ENCODE measurements around the gene THSD4. TPM values are rescaled to one million over a fixed set of nuclear protein-coding genes. Genes with fewer than 3 reads are reported as not detected.

The THSD4 gene
- total RNA-seq, 6 donors from 2014 or later = 16.8 to 39.7 (median 21.7) TPM

DNA sequence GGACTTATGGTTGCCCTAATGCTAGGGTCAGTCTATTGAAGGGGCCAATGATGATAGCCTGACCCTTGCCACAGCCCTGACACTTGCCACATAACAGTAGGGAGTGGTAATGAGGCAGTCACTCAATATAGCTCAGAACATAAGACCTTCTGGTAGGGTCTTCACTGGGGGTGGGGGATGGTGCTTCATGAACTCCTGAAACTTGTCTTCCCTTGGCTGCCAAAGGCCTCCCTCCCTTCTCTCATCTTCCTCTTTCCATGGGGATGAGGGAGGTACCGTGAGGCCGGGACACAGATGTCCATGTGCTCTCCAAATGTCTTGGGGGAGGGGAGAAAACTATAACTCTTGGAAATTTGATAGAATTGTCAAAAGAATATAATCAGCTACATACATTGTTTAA lies 21.1 kb upstream of the THSD4 start:
- Histone ChIP-seq H3K4me1 (peaks cover 0 to 7% (median 0%) of the 10 kb centered on the region in 4 donors), H3K27me3 (no peaks in the 10 kb centered on the region), H3K36me3 (no peaks in the 10 kb centered on the region), H3K9me3 (no peaks in the 10 kb centered on the region), H3K4me3 (no peak overlapping the region), H3K27ac (no peak overlapping the region)
- TF ChIP-seq EP300 (IDR thresholded peaks at IDR 0.05) = no peak
- no peak for TF ChIP-seq POLR2A (IDR thresholded peaks at IDR 0.05)
- no peak for TF ChIP-seq POLR2AphosphoS5 (IDR thresholded peaks at IDR 0.05)
- TF ChIP-seq, protein P1, sequence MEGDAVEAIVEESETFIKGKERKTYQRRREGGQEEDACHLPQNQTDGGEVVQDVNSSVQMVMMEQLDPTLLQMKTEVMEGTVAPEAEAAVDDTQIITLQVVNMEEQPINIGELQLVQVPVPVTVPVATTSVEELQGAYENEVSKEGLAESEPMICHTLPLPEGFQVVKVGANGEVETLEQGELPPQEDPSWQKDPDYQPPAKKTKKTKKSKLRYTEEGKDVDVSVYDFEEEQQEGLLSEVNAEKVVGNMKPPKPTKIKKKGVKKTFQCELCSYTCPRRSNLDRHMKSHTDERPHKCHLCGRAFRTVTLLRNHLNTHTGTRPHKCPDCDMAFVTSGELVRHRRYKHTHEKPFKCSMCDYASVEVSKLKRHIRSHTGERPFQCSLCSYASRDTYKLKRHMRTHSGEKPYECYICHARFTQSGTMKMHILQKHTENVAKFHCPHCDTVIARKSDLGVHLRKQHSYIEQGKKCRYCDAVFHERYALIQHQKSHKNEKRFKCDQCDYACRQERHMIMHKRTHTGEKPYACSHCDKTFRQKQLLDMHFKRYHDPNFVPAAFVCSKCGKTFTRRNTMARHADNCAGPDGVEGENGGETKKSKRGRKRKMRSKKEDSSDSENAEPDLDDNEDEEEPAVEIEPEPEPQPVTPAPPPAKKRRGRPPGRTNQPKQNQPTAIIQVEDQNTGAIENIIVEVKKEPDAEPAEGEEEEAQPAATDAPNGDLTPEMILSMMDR (IDR thresholded peaks at IDR 0.05) = no peak
- DNase-seq = no peak
- 86 to 88% methylated on average over 2 of the region's 2 CpGs for WGBS, 2 donors
- no peak for ATAC-seq (ENCODE audit: low FRiP score in 2 of 2)

DNA sequence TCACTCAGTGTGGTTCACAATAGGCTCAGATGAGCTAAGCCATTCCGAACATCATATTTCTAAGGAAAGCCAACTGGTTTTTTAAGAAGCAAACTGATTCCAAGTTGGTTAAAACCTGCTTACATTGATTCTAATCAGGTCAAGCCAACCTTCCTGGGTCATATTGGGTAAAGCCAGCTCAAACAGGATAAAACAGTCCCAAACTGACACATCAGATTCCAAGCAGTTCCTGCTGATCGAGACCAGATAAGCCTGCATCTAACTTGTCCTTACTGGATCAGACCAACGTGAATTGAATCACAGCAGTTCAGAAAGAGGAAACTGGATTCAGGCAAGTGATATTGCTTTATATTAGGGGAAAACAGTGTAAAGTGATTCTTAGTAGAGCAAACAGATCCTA lies 18.6 kb upstream of the THSD4 start:
- WGBS, 2 donors = 43 to 57% methylated on average over 3 of the region's 3 CpGs
- H3K9me3 ChIP-seq = no peaks in the 10 kb centered on the region
- H3K27me3 ChIP-seq = no peaks in the 10 kb centered on the region
- no peak for DNase-seq
- no peaks in the 10 kb centered on the region for H3K36me3 ChIP-seq
- no peak overlapping the region for H3K4me3 ChIP-seq
- no peak overlapping the region for H3K27ac ChIP-seq
- TF ChIP-seq POLR2A (IDR thresholded peaks at IDR 0.05) (no peak), POLR2AphosphoS5 (IDR thresholded peaks at IDR 0.05) (no peak), EP300 (IDR thresholded peaks at IDR 0.05) (no peak)
- TF ChIP-seq, protein P1 (IDR thresholded peaks at IDR 0.05) = no peak
- no peak for ATAC-seq (ENCODE audit: low FRiP score in 2 of 2)
- peaks cover 0 to 7% (median 0%) of the 10 kb centered on the region in 4 donors for H3K4me1 ChIP-seq

DNA sequence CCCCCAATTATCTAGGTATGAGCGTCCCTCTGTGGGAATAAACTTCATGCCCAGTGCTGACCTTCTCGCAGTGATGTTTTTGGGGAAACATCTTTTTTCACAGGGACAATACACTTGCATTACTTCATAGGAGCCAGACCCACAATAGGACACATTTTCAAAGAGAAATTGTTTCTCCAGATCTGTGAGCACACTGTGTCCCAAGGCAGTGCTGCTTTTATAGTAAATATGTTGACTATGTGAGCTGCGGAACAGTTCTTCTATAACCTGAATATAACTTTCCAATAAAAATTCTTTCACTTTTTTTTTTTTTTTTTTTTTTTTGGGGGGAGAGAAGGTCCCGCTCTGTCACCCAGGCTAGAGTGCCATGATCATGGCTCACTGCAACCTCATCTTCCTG lies 17.4 kb upstream of the THSD4 start:
- Histone ChIP-seq H3K27ac (no peak overlapping the region), H3K9me3 (no peaks in the 10 kb centered on the region), H3K36me3 (no peaks in the 10 kb centered on the region), H3K4me3 (no peak overlapping the region), H3K4me1 (peaks cover 0 to 7% (median 0%) of the 10 kb centered on the region in 4 donors), H3K27me3 (no peaks in the 10 kb centered on the region)
- TF ChIP-seq POLR2A (IDR thresholded peaks at IDR 0.05) = no peak
- no peak for TF ChIP-seq POLR2AphosphoS5 (IDR thresholded peaks at IDR 0.05)
- TF ChIP-seq EP300 (IDR thresholded peaks at IDR 0.05) = no peak
- TF ChIP-seq, protein P1 (IDR thresholded peaks at IDR 0.05) = no peak
- 96 to 98% methylated on average over 4 of the region's 4 CpGs for WGBS, 2 donors
- DNase-seq (no peak), ATAC-seq (ENCODE audit: low FRiP score in 2 of 2) (no peak)

DNA sequence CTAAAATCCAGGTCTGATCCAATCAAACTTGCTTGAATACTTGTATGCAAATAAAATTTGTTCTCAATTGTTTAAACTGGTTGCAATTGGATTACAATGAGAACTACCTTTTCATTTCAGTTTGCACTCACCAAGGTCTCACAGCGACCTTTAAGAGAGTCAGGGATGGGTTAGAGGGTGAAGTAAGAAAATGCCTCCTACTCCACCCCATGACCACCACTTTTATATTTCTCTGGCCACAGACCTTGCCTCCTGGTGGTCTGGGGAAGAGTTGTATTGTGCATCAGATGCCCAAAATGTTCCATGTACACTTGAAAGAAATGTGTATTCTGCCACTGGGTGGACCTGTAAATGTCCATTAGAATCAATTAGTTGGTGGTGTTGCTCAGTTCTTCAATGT lies 16.4 kb upstream of the THSD4 start:
- no peaks in the 10 kb centered on the region for H3K36me3 ChIP-seq
- no peak overlapping the region for H3K27ac ChIP-seq
- peaks cover 0 to 7% (median 0%) of the 10 kb centered on the region in 4 donors for H3K4me1 ChIP-seq
- DNase-seq (no peak), ATAC-seq (ENCODE audit: low FRiP score in 2 of 2) (no peak)
- H3K4me3 ChIP-seq = no peak overlapping the region
- H3K27me3 ChIP-seq = no peaks in the 10 kb centered on the region
- TF ChIP-seq POLR2AphosphoS5 (IDR thresholded peaks at IDR 0.05) (no peak), EP300 (IDR thresholded peaks at IDR 0.05) (no peak), POLR2A (IDR thresholded peaks at IDR 0.05) (no peak)
- TF ChIP-seq, protein P1 (IDR thresholded peaks at IDR 0.05) = no peak
- no peaks in the 10 kb centered on the region for H3K9me3 ChIP-seq
- WGBS, 2 donors = 79 to 90% methylated on average over 1 of the region's 1 CpG

DNA sequence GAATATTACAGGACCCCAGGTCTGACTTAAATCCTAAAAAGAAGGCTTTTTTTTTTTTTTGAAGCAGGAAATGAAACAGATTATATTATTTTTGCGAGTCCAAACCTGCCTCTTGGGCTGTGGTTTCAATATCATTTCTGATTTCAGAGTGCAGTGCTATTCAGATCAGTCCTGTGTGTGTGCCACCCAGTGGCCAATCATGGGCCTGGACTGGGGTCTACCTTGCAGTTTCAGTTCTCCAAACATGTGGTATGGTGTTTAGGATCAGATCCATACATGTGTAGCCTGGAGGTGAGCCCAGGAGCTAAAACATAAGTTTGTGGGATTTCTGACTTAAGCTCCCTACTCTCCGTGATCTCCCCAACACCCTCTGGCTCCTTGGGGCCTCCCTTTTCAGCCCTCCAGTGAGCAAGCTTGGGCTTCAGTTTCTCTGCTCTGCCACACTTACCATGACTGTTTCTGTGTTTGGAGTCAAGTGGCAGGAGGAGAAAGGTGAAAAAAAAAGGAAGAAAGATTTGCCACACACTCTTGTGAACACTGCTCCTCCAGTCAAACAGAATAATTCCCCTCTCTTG lies 12.1 kb upstream of the THSD4 start:
- Histone ChIP-seq H3K4me1 (no peaks in the 10 kb centered on the region), H3K27me3 (no peaks in the 10 kb centered on the region), H3K36me3 (no peaks in the 10 kb centered on the region), H3K9me3 (no peaks in the 10 kb centered on the region), H3K4me3 (no peak overlapping the region), H3K27ac (no peak overlapping the region)
- 73% methylated on average over 2 of the region's 2 CpGs for WGBS, 2 donors
- DNase-seq = no peak
- ATAC-seq (ENCODE audit: low FRiP score in 2 of 2) = peak in 1 of 2 donors; percentile 35
- TF ChIP-seq POLR2A (IDR thresholded peaks at IDR 0.05) (no peak), EP300 (IDR thresholded peaks at IDR 0.05) (no peak), POLR2AphosphoS5 (IDR thresholded peaks at IDR 0.05) (no peak)
- TF ChIP-seq, protein P1 (IDR thresholded peaks at IDR 0.05) = peak in 4 of 6 experiments; percentile 16 to 37 (median 28)

Measured in upper lobe of left lung (tissue), 6 donors.